Hindlimb muscle (tissue), 1 donor: ENCODE measurements around the gene BOLA3. TPM values are rescaled to one million over a fixed set of nuclear protein-coding genes. Genes with fewer than 3 reads are reported as not detected.
A peak's percentile ranks its signal among the peaks of the same experiment; 100 is the strongest.
"Not testable (repeated sequence)": the region's sequence is repeated elsewhere in the genome, so short reads cannot be mapped to it uniquely, and the experiment has no call there.

Experiments used
- DNase-seq: peaks from one replicate; pipeline ENCODE4 v3.0.0-alpha.2; 2013
- polyA plus RNA-seq: library from polyadenylated mRNA; unstranded; fragments of 120-200 nt; gene quantifications from one replicate; pipeline ENCODE4 v1.2.1, GENCODE V29; 2013; ENCODE audit not compliant: insufficient read length

BOLA3 gene
- polyA plus RNA-seq, 1 donor = 23.7 TPM

DNA sequence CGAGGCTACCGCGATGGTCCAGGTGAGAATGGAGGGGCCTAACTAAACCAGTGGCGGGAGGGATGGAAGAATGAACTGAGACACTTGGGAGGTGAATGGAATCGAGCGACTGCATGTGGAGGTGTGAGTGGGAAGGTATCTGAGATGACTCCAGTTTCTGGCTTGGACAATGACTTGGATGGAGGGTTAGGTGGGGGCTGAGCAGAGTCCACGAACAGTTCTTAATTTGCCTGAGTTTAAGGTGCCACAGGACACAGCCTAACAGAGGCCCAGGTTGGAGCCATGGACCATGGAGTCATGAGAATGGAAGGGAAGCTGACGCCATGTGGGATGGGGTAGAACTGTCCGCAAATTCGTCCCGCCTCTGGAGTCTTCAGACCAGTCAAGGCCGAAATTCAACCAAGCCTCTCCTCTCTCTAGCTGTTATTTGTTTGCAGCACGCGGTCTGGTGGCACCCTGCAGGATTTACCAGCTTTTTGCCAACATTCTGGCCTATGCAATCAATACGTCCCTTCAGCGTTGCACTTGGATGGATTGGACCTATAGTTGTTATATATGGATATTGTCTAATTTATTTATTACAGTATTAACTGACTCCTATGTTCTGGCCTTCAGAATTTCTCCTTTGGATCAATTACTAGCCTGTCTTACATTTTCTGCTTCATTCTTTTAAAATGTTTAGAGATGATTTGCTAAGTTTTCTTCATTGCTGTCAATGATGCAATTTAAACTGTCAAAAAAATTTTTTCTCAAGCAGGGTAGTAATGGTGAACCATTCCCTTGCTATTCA lies 940 bp upstream of the BOLA3 start:
- DNase-seq = peak; percentile 11

DNA sequence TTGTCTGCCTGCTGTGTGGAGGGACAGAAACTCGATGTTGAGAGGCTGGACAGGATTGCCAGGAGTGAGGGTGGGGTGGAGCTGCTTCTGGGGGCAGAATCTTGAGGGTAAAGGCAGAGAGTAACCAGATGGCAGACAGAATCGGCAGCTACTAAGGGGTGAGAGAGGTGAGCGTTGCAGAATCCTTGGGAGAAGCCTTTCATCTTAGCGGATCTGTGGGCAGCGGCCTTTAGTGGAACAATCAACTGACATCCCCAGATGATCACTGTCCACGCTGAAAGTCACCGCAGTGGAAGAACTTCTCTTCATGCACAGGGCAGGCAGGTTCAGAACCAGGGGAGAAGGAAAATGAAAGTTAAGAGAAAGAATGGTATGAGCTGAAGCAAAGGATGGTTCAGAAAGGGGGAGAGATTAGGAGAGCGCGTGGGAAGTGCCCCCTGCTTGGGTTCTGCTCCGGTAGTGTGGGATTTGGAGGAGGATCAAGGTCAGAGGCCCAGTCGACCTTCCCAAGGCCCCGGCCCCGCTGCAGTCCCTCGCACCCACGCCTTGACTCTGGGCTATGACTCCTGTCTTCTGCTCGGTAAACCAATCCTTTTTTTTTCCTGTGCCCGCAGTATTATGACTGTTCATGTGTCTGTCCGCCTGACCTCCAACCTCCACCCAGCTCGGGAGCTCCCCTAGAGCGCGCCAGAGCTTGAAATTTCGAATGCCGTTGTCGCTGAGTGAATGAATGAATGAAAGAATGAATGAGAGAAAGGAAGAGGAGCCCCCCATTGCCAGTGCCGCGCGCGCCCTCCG lies 584 bp downstream of the BOLA3 start:
- no peak for DNase-seq

DNA sequence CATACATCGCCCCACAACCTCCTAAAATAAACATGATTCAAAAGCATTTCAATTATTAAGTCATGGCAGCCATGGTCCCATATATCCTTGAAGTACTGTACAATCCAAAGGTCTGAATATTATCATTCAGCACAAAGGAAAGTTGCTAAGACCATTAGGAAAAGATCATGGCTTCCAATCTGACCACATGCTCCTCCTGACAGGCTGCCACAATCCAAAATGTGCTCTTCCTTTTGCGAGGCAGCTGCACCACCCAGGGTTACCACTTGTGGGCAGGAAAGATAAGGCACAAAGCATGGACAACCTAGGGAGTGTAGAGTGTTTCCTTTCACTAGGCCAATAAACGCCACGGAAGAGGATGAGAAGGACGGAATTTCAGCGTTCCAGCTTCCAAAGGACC lies 5.4 kb downstream of the BOLA3 start:
- DNase-seq = no peak

DNA sequence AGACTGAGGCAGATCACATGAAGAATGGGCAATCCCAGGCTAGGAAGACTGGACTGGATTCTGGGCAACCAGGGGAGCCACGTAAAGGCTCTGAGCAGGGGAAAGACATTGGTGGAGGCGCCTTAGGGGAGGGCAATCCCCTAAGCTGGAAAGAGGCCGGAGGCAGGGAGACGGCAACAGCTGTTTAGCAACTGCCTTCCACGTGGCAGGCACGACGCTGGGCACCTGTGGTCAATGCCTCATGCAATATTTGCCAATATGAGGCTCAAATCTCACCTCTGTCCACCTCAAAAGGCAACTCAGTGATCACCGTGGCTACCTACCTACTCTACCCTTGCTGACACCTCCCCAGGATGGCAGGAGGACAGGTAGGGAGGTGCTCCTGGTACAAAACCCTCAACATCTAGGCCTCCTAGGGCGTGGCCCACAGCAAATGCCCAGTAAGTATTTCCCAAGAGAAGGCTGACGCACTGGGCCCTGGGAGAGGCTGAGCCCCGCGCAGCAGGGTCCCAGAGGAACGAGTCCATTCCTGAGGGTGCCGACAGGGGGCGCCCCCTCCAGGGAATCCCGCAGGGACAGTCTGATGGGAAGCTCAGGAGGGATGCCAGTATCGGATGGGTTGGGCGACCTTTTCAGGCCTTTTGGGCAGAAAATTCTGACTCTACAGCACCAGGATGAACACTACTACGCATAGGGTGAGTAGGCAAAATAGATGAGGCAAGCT lies 8.9 kb downstream of the BOLA3 start:
- no peak for DNase-seq

DNA sequence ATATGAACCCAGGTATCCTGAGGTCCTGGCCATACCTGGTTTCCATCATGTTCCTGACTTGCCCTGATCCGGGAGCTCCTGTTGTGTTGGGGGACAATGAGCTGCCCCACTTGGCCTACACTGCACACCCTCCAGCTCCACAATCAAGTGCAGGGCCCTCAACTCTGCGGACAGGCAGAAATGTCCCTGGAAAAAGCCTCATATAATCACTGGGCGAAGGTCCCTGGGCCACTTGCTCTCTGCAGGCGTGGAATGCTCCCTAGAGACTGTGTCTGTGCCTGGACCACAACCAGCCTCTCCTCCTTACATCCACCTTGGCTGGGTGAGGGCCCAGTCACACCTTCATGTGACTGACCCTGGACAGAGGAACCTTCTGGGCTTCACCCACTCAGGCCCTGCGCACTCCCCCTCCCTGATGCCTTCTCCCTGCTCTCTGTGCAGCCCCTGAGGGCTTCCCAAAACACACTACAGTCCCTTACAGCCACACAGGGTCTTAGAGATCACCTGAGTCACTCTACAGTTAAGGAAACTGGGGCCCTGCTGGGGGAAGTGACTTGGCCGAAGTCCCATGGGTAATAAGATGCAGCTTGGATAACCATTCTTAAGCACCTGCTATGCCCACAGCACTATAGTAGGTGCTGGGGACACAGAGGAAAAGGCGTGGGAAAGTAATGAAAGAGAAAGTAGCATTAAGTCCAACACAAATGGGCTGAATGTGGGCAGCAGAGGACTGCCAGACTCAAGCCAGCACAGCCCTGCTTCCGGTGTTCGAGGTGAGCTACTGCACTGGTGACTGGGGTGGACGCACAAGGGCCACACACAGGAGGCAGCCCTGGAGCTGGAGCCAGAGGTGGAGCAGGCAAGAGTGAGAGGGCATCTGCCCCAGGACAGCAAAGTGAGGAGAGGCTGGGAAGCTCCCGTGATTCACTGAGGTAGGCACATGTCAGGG lies 9.8 kb downstream of the BOLA3 start:
- DNase-seq = no peak

DNA sequence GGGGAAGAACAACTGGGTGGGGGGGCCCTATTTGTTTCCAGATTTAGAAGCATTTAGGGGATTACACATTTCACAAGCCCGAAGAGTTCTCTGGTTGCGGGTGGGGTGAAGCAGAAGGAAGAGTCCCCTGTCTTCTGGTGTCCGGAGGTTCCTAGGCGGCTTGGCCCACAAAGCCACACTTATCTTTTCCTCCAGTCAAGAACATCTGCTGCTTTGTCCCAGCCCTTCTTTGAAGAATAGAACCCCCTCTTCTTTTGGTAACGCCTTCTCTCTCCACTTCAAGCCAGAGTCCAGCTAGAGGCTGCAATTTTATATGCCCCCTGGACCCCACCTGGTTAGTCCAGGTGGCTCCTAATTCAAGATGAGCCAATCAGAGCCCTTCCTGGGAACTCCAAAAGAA lies 15.8 kb downstream of the BOLA3 start:
- no peak for DNase-seq

DNA sequence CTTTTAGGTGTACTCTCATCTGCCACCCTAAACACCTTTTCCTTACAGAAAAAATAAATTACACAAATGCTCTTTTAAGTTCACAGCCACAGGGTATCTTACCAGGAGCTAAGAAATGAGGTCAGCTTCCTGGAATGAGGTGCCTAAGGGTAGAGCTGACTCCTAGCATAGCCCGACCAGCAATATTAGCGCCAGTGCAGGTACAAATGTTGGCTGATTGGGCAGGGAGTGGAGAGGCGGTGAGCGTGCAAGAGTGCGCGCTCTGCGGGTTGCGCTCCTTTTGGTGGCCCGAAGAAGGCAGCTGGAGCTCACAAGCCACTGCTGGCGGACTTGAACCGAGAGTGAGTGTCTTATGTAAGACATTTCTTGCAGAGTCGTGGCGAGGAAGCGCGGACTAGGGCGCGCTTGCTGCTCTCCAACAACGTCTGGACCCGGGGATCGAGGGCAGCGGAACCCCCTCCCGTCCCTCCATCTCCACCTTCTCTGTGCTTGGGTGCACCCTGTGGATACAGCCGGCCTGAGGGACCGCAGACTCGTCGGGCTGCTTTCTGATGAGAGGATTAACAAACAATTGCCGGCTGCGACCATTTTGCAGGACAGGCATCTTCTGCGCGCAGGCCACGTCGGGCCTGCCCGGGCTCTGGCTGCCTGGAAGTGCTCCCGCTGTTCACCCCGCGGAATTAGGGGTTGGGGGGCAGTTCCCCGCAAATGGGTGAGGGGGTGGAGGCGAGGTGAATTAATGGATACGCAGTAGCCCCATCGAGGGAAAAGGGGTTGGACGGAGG lies 17.3 kb downstream of the BOLA3 start:
- DNase-seq = no peak

DNA sequence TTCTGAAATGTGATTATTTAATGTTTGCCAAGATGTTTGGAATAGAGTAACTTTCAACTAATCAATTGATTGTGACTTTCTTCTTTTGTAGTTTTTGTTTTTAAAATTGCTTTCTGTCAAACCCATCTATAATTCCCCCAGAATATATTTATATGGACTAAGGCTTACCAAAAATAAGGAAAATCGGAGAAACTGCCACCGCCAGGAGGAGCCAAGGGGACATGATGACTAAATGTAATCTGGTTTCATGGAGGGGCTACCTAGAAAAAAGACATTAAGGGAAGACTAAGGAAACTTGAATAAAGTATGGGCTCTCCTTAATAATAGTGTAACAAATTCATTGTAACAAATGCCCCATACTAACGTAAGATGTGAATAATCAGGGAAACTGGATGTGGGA lies 19.5 kb downstream of the BOLA3 start:
- DNase-seq = no peak

DNA sequence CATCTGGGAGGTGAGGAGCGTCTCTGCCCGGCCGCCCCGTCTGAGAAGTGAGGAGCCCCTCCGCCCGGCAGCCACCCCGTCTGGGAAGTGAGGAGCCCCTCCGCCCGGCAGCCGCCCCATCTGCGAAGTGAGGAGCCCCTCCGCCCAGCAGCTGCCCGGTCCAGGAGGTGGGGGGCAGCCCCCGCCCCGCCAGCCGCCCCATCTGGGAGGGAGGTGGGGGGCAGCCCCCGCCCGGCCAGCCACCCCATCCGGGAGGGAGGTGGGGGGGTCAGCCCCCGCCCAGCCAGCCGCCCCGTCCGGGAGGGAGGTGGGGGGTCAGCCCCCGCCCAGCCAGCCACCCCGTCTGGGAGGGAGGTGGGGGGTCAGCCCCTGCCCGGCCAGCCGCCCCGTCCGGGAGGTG lies 23.8 kb downstream of the BOLA3 start:
- not testable (repeated sequence) for DNase-seq

DNA sequence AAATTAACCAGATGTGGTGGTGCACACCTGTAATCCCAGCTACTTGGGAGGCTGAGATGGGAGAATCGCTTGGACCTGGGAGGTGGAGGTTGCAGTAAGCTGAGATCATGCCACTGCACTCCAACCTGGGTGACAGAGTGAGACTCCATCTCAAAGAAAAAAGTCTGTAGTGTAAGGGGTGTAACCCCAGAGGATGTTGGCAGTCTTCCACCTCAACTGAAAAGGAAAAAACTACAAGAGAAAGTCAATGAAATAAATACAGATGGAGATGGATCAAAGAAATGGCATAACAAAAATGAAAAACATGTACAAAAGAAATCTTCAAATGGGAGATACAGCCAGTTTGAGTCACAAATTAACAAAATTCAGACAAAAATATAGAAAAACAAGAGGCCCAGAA lies 25.9 kb downstream of the BOLA3 start:
- DNase-seq = not testable (repeated sequence)

DNA sequence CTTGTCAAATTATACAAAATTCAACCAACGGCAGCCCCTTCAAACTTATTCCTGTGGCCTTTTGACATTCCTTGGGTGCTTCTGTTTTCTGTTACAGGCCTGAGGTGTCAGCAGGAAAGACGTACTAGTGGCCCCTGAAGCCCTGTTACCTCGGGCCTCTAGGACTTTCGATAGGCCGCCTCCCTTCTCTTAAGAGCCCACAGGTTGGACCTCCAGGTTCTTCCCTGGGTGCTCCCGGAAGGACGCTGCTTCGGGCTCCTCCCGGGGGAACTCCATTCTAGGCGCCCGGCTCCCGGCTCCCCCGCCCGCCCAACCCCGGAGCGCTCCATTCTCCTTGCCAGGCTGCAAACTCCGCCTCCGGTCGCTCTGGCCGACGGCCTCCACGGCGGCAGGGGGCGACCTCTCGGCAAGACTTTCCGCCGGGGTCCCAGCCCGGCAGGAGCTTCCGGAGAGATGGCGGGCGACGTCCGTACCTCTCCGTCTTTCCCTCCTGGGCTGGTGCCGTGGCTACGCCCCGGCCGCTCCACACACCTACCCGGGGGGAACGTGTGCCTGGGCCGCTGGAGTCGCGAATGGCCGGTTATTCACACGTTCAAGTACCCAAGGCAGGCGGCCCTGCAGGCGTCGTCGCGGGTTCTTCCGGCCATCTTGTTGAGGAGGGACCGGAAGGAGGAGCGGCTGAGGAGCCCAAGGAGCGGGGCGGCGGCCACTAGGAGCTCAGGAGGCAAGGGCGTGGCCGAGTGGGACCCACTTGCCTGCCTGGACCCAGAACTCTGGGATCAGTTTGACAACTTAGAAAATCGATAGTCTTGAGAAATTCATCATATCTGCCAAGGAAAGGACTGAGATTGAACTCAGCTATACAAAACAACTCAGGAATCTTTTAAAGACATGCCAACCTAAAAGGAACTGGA lies 27.5 kb downstream of the BOLA3 start:
- peak; percentile 68 for DNase-seq

DNA sequence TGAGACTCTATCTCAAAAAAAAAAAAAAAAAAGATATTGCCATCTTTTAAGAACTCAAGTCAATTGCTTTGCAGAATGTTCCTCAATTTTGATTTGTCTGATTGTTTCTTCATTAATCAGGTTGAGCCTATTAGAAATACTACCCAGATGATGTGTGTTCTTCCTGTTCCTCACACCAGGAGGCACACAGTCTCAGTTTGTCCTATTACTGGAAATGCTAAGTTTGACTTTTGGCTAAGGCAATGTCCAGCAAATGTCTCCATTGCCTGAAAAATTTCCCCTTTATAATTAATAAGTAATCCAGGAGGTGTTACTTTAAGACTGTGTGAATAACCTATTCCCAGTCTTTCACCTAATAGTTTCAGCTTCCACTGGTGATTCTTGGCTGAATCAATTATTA lies 28.4 kb downstream of the BOLA3 start:
- no peak for DNase-seq

DNA sequence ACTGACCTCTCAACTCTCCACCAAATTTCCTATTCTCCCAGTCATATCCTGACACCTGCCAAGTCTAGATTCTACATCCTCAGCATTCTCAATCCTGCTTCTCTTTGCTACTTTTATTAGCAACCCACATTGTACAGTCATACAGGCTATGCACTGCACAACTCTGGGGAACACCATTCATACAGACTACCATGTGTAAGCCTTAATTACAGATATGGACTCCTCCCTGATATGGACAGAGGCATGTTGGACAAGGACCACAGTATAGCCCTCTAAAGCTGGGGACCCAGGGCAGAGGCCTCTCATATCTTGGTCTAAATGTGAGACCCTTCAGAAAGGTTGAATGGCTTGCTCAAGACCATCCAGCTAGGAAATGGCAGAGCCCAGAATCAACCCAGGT lies 36.3 kb downstream of the BOLA3 start:
- DNase-seq = no peak

DNA sequence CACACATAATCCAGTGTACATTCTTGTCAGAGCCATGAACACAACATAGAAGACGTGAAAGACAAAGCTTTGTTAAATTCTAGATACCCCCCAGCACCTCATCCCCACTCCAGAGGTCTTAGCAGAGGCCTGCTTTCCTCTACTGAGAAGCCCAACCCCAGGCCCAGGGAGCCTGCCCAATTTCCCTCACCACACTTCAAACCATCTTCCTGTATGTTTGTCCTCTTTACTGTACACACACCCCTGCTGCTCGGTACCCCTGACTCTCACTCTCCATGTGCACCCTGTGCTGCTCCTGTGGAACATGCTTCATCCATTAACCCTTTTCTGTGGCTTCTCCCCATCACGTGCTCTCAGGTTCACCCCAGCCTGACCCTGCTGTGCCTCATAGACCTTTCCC lies 37.2 kb downstream of the BOLA3 start:
- no peak for DNase-seq

DNA sequence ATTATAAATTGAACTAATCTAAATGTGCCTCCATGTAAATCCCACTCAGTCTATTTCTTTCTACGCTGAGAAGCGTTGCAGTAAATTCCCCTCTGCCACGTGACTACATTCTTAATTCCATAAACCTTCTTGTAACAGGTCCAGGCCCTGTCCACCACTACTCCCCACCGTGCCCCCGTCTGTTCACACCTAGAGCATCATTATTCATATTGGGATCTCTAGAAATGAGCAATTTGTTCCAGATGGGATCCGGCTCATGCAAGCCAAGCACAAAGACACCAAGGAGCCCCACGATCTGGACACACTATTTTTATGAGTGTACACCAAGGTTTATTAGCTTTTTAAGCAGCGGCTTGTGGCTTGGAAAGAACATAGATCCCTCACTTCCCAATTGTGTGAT lies 38.2 kb downstream of the BOLA3 start:
- DNase-seq = no peak

DNA sequence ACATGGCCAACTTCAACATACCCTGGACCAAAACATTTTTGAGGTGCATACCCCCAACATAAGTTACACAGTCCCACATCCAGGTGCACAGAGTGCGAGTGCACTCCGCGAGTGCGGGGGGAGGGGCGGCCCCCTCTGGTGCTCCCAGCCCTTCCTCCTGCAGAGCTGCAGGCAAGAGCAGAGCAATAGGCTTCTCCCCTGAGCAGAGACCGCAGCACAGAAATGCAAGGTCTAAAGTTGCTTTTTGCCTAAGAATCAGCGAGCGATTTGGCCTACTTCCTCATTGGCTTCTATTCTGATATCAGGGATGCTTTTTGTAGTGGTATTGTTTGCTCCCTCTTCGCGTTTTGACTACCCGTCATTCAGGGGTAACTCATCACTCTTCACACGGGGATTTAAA lies 40.6 kb downstream of the BOLA3 start:
- DNase-seq = no peak

DNA sequence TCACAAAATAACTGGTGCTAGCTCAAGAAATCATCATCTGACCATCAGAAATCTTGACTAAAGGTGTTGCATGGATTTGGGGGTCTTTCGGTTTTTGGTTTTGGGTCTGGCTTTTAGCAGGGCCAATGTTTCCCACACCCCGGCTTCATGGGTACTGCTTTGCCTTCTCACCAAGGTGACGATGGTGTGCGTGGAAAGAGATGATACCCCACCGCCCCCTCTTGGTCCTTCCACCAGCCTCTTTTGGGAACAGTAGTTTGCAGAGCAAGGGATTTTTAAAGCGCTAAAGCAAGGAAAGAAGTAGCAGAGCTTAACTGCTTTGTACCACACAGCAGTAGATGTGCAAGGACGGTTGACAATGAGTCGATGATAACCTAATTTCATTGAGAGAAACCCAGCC lies 42.3 kb downstream of the BOLA3 start:
- DNase-seq = no peak

DNA sequence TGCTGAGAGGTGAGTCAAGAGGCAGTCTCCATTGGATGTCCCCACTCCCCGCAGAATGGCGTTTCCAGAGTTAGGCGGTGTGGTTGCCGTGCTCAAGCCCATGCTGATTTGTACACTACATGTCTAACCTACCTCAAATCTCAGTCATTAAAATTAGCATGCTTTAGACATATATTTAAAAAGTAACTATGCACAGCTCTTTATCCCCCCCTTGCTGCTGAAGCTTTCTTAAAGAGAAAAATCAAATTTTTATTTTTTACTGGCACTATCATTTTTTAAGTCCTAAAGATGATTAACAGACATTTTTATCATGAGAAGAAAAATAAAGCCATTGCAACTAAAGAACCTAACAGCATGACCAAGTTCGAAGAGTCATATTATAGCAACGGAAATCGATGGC lies 42.9 kb downstream of the BOLA3 start:
- DNase-seq = no peak

DNA sequence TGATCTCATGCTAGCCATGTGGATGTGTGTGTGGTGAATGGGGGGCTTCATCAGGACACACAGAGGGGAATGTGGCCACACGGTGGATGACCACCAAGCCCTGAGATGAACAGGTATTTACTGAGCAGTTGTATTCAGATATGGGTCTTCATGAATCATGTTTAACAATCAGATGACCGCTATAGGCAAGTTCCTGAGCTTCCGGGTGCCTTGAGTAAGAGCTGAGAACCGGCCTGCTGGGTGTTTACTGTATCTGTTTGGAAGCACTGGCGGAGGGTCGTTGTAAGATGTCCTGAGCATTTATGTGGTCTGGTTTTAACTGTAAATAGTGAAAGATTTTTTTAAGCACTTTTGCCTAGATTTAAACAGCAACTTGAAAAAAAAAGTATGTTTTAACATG lies 43.9 kb downstream of the BOLA3 start:
- no peak for DNase-seq

DNA sequence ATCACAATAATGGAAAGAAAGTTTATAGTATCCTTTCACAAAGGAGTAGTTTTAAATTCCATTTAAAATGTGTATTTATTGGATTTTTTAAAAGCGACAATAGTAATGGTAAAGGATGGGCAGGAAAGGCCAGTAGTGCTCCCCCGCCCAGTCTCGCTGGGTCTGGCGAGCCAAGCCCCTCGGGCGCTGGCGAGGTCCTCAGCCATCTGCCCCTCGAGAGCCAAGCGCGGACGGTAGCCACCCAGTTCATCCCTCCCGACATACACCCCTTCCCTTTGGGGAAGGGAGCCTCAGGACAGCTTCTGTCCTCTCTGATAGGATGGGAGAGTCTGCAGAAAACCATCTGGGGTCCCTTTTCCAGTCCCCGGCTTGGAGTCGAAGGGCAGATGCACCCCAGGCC lies 45.2 kb downstream of the BOLA3 start:
- no peak for DNase-seq
